ENCODE data around the gene MRPL11.

DNA sequence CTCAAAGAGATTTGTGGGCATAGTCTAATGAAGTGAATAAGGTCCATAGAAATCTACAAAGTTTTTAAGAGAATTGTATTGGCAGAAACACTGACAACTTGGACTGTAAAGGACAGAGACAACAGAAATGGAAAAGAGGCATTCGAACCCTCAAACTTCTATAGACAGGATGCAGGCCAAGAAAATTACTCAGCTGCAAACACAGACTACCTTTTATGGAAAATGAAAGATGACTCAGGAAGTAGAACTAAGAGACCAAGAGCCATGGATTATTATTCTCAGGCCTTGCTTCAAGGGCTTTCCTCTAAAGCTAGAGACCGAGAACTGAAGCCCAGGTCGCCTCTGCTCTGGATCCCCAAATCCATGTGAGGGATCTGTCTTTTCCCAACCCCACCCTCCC is 24.3 kb upstream of the MRPL11 start:
- TF ChIP-seq, protein P1, sequence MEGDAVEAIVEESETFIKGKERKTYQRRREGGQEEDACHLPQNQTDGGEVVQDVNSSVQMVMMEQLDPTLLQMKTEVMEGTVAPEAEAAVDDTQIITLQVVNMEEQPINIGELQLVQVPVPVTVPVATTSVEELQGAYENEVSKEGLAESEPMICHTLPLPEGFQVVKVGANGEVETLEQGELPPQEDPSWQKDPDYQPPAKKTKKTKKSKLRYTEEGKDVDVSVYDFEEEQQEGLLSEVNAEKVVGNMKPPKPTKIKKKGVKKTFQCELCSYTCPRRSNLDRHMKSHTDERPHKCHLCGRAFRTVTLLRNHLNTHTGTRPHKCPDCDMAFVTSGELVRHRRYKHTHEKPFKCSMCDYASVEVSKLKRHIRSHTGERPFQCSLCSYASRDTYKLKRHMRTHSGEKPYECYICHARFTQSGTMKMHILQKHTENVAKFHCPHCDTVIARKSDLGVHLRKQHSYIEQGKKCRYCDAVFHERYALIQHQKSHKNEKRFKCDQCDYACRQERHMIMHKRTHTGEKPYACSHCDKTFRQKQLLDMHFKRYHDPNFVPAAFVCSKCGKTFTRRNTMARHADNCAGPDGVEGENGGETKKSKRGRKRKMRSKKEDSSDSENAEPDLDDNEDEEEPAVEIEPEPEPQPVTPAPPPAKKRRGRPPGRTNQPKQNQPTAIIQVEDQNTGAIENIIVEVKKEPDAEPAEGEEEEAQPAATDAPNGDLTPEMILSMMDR (conservative IDR thresholded peaks at IDR 0.05): no peak
- no peak for TF ChIP-seq EZH2 (IDR thresholded peaks at IDR 0.05; ENCODE audit: low read depth)

Measured in PC-9 (cell line).